OCI-M2 (cell line): ENCODE data around the gene CACNA1C.
"Not testable (repeated sequence)": the region's sequence is repeated elsewhere in the genome, so short reads cannot be mapped to it uniquely, and the experiment has no call there.

Source experiments
- DNase-seq: peaks from one replicate; lab custom pipeline; 2025; ENCODE audit not compliant: unreplicated experiment; lab: John Stamatoyannopoulos, UW

Gene CACNA1C

GRCh38 chr12:2692080-2692479, 639.3 kb downstream of the CACNA1C start:
- DNase-seq, result no peak

- DNase-seq, result no peak
These were observed 640.6 kb downstream of the CACNA1C start for GRCh38 chr12:2693244-2693860.

- no peak for DNase-seq
These were observed 641.3 kb downstream of the CACNA1C start for GRCh38 chr12:2693980-2694610.

- no peak for DNase-seq
These were observed 643.3 kb downstream of the CACNA1C start for GRCh38 chr12:2696136-2696535.

GRCh38 chr12:2697057-2697800, 644.4 kb downstream of the CACNA1C start:
- no peak for DNase-seq

GRCh38 chr12:2698566-2698965, 645.8 kb downstream of the CACNA1C start:
- no peak for DNase-seq

- no peak for DNase-seq
These were observed 657.9 kb downstream of the CACNA1C start for GRCh38 chr12:2710701-2711100.

GRCh38 chr12:2719392-2719791, 666.6 kb downstream of the CACNA1C start:
- no peak for DNase-seq

- no peak for DNase-seq
These were observed 670.0 kb downstream of the CACNA1C start for GRCh38 chr12:2722806-2723205.

- DNase-seq, result no peak
These were observed 679.5 kb downstream of the CACNA1C start for GRCh38 chr12:2732290-2732689.

- no peak for DNase-seq
These were observed 680.9 kb downstream of the CACNA1C start for GRCh38 chr12:2733493-2734355.

GRCh38 chr12:2735432-2735831, 682.6 kb downstream of the CACNA1C start:
- no peak for DNase-seq

GRCh38 chr12:2737656-2738241, 685.0 kb downstream of the CACNA1C start:
- no peak for DNase-seq

GRCh38 chr12:2739069-2739468, 686.3 kb downstream of the CACNA1C start:
- DNase-seq, result no peak

GRCh38 chr12:2739832-2740641, 687.2 kb downstream of the CACNA1C start:
- DNase-seq, result no peak

- not testable (repeated sequence) for DNase-seq
These were observed 689.2 kb downstream of the CACNA1C start for GRCh38 chr12:2742037-2742436.

- DNase-seq, result no peak
These were observed 690.7 kb downstream of the CACNA1C start for GRCh38 chr12:2743478-2743877.

GRCh38 chr12:2745655-2746054, 692.9 kb downstream of the CACNA1C start:
- no peak for DNase-seq
